GM18861 (cell line): ENCODE data around the gene ENOX1.

ENCODE experiments used
- ATAC-seq: cut with Tn5 transposase; IDR thresholded peaks from one replicate; pipeline ENCODE4 v1.9.1; 2021; ENCODE audit not compliant: unreplicated experiment

Gene ENOX1

GRCh38 chr13:43785650-43786471 lies 911 bp downstream of the ENOX1 start:
- ATAC-seq = no peak

- ATAC-seq = no peak
These were observed 1.5 kb downstream of the ENOX1 start for GRCh38 chr13:43785261-43785649.

DNA sequence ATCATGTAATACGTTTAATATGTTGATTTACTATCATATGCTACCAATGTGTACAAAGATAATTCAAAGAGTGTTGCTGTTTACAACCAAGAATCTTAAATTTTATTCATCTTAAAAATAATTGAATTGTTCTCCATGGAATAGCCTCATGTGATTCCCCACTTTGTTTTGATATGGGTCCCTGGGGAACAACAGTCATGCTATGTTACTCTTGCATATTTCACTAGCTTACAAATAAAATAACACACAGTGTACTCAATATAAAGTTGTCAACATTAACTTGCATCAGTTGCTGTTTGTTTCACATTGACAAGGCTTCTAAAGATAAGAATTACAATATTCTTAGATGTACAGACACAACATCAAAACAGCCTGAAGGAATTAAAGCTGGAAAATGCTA lies 2.3 kb downstream of the ENOX1 start:
- no peak for ATAC-seq

DNA sequence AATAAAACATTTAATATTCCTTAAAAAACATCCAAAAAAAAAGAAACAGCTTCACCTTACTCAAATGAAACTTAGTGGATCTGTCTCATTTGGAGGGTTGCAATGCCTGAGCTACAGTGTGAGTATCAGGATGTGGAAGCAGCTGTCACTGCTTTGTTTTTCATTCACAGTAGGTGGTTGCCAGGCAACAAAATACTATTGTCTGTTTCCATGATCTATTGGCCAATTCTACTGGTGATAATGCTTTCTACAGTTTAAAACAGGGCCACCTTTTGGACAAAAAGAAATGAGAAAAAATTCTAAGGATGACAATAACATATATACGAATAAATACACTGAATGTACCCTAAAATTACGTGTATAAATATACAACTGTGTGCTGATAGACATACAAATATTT lies 3.0 kb downstream of the ENOX1 start:
- no peak for ATAC-seq

- ATAC-seq = no peak
These were observed 4.1 kb downstream of the ENOX1 start for GRCh38 chr13:43782686-43783085.

DNA sequence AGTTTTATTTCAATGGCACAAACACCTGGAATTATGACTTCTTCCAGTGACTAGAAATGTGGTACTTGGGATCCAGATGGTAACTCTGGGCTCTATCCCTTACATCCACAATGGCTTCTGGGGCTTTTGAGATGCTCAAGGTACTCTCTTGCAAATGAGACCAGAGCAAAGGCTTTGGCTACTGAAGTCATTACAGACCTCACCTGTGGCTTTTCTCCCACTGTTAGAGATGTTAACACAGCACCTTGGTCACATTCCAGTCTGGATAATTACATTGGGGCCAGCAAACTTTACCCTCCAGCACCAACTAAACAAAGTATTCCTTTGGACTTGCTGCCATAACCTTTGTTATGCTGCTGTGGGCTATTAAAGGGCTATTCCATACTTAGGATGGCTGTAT lies 6.1 kb downstream of the ENOX1 start:
- no peak for ATAC-seq

GRCh38 chr13:43776501-43777079 lies 10.2 kb downstream of the ENOX1 start:
- ATAC-seq = no peak

- no peak for ATAC-seq
These were observed 10.8 kb downstream of the ENOX1 start for GRCh38 chr13:43776006-43776405.

DNA sequence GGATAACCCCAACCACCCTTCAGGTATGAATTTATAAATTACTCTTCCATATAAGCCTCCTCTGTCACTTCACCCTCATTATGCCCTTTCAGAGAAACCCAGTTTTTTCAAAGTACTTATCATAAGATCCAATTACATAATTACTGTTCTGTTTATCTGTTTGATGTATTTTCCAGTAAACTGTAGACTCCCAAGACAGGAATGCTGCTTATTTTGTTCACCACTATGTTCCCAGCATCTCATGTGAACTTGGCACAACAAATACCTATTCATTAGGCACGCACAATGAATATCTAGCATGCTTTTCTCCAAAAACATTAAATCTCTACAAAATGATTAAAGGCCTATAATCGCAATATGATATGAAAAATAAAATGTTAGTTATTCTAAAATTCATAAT lies 13.2 kb downstream of the ENOX1 start:
- no peak for ATAC-seq

- no peak for ATAC-seq
These were observed 15.9 kb downstream of the ENOX1 start for GRCh38 chr13:43770871-43771270.

GRCh38 chr13:43769529-43769928 lies 17.2 kb downstream of the ENOX1 start:
- ATAC-seq = no peak

DNA sequence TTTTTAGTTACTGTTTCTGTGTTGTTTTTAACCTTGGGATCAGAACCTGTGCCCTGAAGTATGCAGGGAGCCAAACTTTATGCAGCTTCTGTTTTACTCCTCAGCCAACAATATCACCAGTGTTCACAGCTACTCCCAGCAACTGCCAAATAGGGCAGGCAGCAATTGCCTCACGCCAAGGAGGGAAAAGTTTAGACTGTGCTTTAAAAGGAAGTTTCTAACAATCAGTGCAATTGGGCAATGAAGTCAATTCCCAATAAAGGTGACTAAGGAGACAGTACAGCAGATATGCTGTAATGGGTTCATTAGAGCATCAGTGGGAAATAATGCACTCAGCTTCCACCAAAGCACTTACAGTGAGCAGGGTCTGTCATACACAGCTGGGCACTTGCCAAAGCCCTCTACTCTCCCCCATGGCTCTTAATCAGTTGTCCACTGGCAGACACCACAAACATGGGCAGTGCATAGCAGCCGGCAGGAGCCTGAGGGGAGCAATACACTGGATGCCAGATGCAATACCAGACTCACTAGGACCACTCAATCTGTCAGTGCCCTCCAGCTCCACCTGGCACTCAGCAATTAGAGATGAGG lies 19.3 kb downstream of the ENOX1 start:
- ATAC-seq = no peak

GRCh38 chr13:43766725-43767124 lies 20.0 kb downstream of the ENOX1 start:
- no peak for ATAC-seq

GRCh38 chr13:43764349-43764748 lies 22.4 kb downstream of the ENOX1 start:
- no peak for ATAC-seq

DNA sequence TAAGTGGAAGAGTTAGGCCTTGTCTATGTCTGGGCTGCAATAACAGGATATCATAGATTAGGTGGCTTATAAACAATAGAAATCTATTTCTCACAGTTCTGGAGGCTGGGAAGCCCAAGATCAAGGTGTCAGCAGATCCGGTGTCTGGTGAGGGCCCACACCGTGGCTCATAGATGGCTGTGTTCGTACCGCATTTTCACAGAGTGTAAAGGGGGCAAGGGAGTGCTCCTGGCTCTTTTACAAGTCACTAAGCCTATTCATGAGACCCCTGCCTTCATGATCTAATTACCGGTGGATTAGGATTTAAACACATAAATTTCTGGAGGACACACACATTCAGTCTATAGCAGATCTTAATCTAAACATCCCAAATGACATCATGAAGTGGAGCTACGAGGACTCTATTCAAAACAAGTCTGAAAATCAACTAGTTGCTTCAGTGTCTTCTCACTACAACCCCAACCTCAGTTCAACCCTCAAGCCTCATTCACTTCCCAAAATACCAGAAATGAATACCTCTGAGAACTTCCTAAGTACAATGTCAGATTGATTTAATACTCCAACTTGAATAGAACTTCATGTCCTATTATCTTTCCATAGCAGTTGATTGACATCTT lies 23.5 kb downstream of the ENOX1 start:
- ATAC-seq = no peak

- no peak for ATAC-seq
These were observed 25.0 kb downstream of the ENOX1 start for GRCh38 chr13:43761616-43762315.

GRCh38 chr13:43760257-43760656 lies 26.5 kb downstream of the ENOX1 start:
- no peak for ATAC-seq

GRCh38 chr13:43758834-43759233 lies 27.9 kb downstream of the ENOX1 start:
- no peak for ATAC-seq

GRCh38 chr13:43757266-43757665 lies 29.5 kb downstream of the ENOX1 start:
- ATAC-seq = no peak

DNA sequence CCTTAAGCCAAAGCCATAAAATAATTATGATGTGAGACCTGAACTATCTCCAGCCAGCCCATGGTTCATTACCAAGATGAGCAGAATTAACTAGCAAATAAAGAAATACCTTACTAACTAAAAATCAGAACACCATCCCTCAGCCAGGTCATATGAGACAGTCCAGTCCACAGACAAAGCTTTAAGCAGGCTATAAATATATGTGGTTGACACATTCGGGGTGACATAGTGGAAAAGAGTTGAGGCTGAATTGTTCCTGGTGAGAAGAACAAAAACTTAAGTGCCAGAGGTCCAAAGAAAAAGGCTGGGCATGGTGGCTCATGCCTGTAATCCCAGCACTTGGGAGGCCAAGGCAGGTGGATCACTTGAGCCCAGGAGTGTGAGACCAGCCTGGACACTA lies 30.9 kb downstream of the ENOX1 start:
- no peak for ATAC-seq

DNA sequence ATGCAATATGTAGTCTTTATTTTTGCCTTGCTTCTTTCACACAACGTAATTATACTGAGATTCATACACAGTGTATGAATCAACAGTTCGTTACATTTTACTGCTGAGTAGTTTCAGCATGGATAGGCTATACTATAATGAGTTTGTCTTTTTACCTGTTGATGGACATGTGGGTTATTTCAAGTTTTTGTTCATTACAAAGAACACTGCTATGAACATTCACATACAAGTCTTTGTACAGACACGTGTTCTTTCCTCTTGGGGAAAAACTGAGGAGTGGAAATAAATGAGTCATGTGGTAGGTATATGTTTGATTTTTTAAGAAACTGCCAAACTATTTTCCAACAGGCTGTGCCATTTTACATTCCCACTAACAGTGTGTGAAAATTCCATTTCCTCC lies 35.1 kb downstream of the ENOX1 start:
- ATAC-seq = no peak
